ES-I3 (cell line): ENCODE results near the gene DAB2IP.
"Not testable (repeated sequence)": the region's sequence is repeated elsewhere in the genome, so short reads cannot be mapped to it uniquely, and the experiment has no call there.

ENCODE experiments used
- H3K36me3 ChIP-seq: 2 replicates; pipeline ENCODE4 v1.6.1; 2013; ENCODE audit warnings: mild to moderate bottlenecking, low read length, control low read depth, moderate library complexity; ENCODE audit not compliant: insufficient read depth
- H3K4me1 ChIP-seq: 2 replicates; pipeline ENCODE4 v1.6.1; 2013; ENCODE audit warnings: mild to moderate bottlenecking, control low read depth, low read length; ENCODE audit not compliant: insufficient read depth
- H3K9ac ChIP-seq: 2 replicates; pipeline ENCODE4 v1.6.1; 2013; ENCODE audit warnings: low read depth, mild to moderate bottlenecking, low read length, moderate library complexity
- H3K9me3 ChIP-seq: 2 replicates; pipeline ENCODE4 v1.6.1; 2013; ENCODE audit warnings: mild to moderate bottlenecking, low read length, moderate library complexity; ENCODE audit not compliant: control insufficient read depth, insufficient read depth

The DAB2IP gene

GRCh38 chr9:121651295-121652020 is at the start of gene DAB2IP:
TSS of gene DAB2IP (plus strand) at chr9:121651634. CDS start at chr9:121651776, 142 bp downstream.
- H3K4me1 ChIP-seq: peaks cover 20% of the 10 kb centered on the region
- peak within 1 kb of the TSS; percentile 85 for H3K9ac ChIP-seq
- H3K9me3 ChIP-seq: no peaks in the 10 kb centered on the region
- H3K36me3 ChIP-seq: no peaks in the 10 kb centered on the region

DNA sequence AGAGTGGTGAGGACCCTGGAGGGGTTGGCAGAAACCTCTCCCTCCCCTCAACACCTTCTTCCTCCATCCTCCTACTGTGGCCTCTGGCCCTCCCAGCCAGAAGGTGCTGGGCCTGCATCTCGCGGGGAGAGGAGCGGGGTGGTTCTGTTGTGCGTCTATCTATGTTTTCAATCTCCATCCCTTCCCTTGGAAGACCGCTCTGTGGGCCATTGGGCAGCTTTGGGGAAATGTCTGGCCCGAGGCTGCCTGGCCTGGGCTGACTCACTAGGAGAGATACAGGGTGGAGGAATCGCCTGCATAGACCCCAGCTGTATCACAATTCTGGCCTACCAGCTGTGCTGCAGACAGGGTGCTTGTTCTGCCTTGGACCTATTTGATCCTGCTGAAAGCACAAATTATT is 48.4 kb upstream of the DAB2IP start:
- Histone ChIP-seq H3K9ac (no peak overlapping the region), H3K9me3 (no peaks in the 10 kb centered on the region), H3K4me1 (peaks cover 16% of the 10 kb centered on the region), H3K36me3 (no peaks in the 10 kb centered on the region)

DNA sequence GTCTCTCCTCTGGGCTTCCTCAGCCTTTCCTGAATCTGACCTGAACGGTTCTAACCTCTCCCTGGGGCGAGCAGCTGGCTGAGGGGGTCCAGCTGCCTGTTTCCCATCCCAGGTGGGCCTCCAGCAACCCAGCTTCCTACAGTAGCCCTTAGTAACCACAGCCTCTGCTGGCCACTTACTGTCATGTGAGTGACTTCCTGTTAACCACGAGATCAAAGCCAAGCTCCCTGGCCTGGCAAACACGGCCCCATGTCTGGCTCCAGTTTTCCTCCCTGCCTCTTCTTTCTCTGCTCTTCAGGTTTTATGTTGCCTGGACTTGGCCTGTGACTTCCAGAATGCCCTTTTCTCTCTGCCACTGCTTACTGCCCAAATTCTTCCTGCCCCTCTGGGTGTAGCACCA is 47.2 kb upstream of the DAB2IP start:
- H3K4me1 ChIP-seq: peaks cover 16% of the 10 kb centered on the region

GRCh38 chr9:121604654-121605053 is 46.8 kb upstream of the DAB2IP start:
- Histone ChIP-seq H3K36me3 (no peaks in the 10 kb centered on the region), H3K9me3 (no peaks in the 10 kb centered on the region), H3K4me1 (peaks cover 19% of the 10 kb centered on the region), H3K9ac (no peak overlapping the region)

More for the DNA sequence above, 47.2 kb upstream of the DAB2IP start:
- H3K36me3 ChIP-seq: no peaks in the 10 kb centered on the region
- no peak overlapping the region for H3K9ac ChIP-seq
- no peaks in the 10 kb centered on the region for H3K9me3 ChIP-seq

- H3K9ac ChIP-seq: no peak overlapping the region
- H3K36me3 ChIP-seq: no peaks in the 10 kb centered on the region
- peaks cover 24% of the 10 kb centered on the region for H3K4me1 ChIP-seq
- H3K9me3 ChIP-seq: no peaks in the 10 kb centered on the region
Measured at GRCh38 chr9:121607434-121608167, 43.8 kb upstream of the DAB2IP start.

DNA sequence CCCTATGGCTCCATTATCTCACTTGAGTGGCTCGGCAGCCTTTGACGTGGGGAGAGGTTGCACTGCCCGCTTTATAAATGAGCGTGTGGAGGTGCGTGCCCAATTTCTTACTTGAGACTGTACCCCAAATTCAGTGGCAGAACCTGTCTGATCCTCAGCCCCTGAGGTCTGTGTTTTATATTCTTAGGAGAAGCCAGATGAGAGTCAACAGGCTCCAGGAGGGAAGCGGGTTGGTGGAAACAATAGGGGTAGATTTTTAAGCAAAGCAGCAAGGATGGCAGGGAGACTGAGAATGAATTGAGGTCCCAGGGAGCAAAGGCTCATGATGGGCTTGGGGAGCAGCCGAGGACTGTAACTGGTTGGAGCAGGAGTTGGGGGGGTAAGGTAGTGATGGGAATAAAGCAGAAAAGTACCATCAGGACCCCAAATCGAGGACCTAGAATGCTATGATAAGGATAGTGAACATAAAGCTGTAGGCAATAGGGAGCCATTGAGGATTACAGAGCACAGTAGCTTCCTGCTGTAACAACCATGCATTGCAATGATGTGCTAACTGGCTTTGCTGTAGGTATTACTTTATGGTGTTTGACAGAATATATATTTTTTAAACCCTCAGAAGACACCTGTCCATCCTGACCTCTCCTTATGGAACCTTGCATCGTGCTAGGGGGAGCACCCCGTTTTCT is 43.1 kb upstream of the DAB2IP start:
- Histone ChIP-seq H3K4me1 (peaks cover 31% of the 10 kb centered on the region), H3K9ac (no peak overlapping the region), H3K9me3 (no peaks in the 10 kb centered on the region), H3K36me3 (no peaks in the 10 kb centered on the region)

GRCh38 chr9:121609822-121610637 is 41.4 kb upstream of the DAB2IP start:
- peaks cover 20% of the 10 kb centered on the region for H3K4me1 ChIP-seq

GRCh38 chr9:121610638-121610953 is 40.8 kb upstream of the DAB2IP start:
- Histone ChIP-seq H3K4me1 (peaks cover 20% of the 10 kb centered on the region), H3K9ac (no peak overlapping the region), H3K36me3 (no peaks in the 10 kb centered on the region), H3K9me3 (no peaks in the 10 kb centered on the region)

More at GRCh38 chr9:121609822-121610637, 41.4 kb upstream of the DAB2IP start:
- Histone ChIP-seq H3K9me3 (no peaks in the 10 kb centered on the region), H3K36me3 (no peaks in the 10 kb centered on the region), H3K9ac (no peak overlapping the region)

- Histone ChIP-seq H3K9ac (no peak overlapping the region), H3K4me1 (peaks cover 20% of the 10 kb centered on the region), H3K36me3 (no peaks in the 10 kb centered on the region), H3K9me3 (no peaks in the 10 kb centered on the region)
Measured at GRCh38 chr9:121612511-121612998, 38.9 kb upstream of the DAB2IP start.

DNA sequence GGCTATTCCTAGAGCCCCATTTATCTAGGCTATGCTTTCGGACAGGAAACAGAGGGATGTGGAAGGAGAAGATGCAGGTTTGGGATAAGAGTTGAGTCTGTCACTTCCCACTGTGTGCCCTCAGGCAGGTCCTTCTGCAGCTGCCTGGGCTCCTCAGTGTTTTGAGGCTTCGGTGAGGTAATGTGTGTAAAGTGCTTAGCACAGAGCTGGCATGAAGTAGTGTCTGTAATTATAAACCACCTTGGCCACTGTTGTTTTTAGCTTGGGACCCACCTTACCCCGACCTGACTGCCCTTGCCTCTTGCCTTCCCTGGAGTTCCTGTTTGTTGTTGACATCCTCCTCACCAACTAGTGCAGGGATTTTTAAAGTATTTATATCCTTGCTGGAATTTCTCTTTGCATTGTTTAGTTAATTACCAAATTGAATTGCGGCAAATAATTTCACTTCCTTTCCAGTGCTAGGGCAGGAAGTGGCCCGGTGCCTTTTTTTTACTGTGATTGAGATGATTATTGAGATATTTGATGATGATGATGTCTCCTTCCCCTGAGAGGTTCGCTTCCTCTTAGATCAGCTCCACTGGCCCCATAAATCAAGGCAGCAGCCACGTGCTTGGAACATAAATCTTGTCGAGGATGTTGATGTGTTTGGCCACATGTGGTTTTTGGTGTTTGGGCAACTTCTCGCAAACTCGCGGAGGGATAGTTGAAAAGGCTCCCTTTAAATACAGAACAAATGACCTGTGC is 38.3 kb upstream of the DAB2IP start:
- no peaks in the 10 kb centered on the region for H3K36me3 ChIP-seq
- no peak overlapping the region for H3K9ac ChIP-seq
- H3K4me1 ChIP-seq: peaks cover 20% of the 10 kb centered on the region
- no peaks in the 10 kb centered on the region for H3K9me3 ChIP-seq

DNA sequence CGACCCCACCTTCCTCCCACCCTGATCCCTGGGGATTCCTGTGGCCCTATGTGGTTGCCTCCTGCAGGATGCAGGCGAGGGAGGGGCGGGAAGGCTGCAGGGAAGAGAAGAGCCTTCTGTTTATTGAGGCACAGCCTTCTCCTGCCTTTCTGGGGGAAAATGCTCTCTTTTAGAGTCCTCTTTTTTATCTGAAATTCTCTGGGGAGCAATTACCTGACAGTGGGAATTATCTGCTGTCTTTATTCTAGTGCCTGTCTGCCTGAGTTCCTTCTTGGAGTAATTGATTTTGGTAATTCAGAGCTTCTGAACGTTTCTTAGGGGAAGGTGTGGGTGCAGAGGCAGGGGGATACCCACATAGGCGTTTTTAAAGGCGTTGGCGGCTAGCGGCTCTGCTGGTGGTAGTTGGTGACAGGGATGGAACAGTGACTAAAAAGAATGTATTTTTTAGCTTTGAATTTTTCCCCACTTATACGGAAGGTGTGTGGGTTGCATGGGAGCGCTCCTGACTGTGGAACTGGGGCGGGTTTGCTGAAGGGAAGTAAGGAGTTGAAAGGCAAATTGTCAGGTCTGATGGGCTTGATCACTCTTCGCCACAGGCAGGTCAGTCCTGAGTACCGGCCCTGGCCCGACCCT is 35.2 kb upstream of the DAB2IP start:
- no peaks in the 10 kb centered on the region for H3K36me3 ChIP-seq
- no peaks in the 10 kb centered on the region for H3K9me3 ChIP-seq
- no peak overlapping the region for H3K9ac ChIP-seq
- peaks cover 11% of the 10 kb centered on the region for H3K4me1 ChIP-seq

DNA sequence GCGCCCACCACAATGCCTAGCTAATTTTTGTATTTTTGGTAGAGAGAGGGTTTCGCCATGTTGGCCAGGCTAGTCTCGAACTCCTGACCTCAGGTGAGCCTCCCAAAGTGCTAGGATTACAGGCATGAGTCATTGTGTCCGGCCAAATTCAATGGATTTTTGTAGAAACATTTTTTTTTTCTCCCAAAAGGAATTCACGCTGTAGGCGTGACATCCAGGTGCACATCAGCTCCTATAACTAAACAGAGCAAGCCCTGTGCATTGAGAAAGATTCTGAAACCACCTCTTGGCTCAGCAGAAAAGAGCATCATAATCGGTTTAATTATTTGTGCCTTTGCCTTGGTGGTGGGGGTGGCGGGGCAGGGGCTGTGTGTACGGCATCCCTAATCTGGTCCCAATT is 32.9 kb upstream of the DAB2IP start:
- H3K36me3 ChIP-seq: no peaks in the 10 kb centered on the region
- H3K9ac ChIP-seq: no peak overlapping the region
- no peaks in the 10 kb centered on the region; the same call in 1 of the 2 replicates for H3K4me1 ChIP-seq
- H3K9me3 ChIP-seq: no peaks in the 10 kb centered on the region

GRCh38 chr9:121618910-121619309 is 32.5 kb upstream of the DAB2IP start:
- H3K36me3 ChIP-seq, H3K9ac ChIP-seq, H3K4me1 ChIP-seq, H3K9me3 ChIP-seq: not testable (repeated sequence)
